Measurements from ENCODE around the gene SLC25A28.

Gene SLC25A28

DNA sequence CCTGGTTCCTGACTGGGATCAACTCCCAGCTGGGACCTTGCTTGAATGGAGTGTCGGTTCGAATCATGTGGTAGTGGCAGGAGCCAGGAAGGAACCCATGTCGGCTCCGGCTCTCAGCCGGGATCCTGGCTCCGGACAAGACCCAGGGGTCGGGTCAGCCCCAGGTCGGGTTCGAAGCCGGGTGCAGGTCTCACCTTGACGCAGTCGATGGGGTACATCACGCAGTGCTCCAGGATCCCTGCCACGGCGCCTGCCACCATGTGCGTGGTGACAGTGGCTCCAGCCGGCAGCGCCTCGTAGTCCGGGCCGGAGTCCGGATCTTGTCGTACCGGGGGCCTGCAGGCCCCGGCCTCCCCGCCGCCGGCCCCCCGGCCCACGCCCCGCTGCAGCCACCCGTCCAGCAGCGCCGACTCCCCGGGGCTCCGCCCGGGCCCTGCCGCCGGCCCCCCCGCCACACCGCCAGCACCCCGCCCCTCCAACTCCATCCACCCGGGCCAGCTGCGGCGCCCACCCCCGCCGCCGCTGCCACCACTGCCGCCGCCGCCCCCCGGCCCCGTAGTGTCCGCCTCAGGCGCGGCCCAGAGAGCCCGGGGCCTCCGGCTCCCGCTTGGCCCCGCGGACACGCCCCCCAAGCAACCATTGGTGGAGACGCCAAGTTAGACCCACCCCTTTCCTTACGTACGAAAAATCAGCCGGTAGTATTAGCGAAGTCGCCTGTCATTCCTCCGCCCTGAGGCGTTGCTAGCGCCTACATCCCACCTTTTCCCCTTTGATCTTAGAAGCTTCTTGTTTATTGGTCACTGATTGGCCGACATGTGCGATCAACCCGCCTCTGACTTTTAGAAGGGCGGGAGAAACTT lies at the start of gene SLC25A28:
SLC25A28 (minus strand) TSS at position 589 of the 860 bp plus-strand sequence; CDS start at position 485, 104 bp downstream.
- H3K4me1 Mint-ChIP-seq (ENCODE audit: low read depth) = peaks cover 54% of the 10 kb centered on the region
- H3K27me3 Mint-ChIP-seq = no peaks in the 10 kb centered on the region
- peak within 1 kb of the TSS; percentile 83 for H3K4me3 Mint-ChIP-seq
- peaks cover 48% of the 10 kb centered on the region for H3K36me3 Mint-ChIP-seq (ENCODE audit: low read depth)
- H3K9me3 Mint-ChIP-seq = no peaks in the 10 kb centered on the region
- DNase-seq = peak; percentile 90
- peak within 1 kb of the TSS; percentile 98 for H3K27ac Mint-ChIP-seq

GRCh38 chr10:99667108-99667751 lies 47.0 kb upstream of the SLC25A28 start:
- peaks cover 36% of the 10 kb centered on the region for H3K36me3 Mint-ChIP-seq (ENCODE audit: low read depth)
- DNase-seq = no peak
- H3K4me3 Mint-ChIP-seq = no peak overlapping the region
- H3K4me1 Mint-ChIP-seq (ENCODE audit: low read depth) = no peaks in the 10 kb centered on the region
- no peak overlapping the region for H3K27ac Mint-ChIP-seq
- no peaks in the 10 kb centered on the region for H3K9me3 Mint-ChIP-seq
- H3K27me3 Mint-ChIP-seq = no peaks in the 10 kb centered on the region

DNA sequence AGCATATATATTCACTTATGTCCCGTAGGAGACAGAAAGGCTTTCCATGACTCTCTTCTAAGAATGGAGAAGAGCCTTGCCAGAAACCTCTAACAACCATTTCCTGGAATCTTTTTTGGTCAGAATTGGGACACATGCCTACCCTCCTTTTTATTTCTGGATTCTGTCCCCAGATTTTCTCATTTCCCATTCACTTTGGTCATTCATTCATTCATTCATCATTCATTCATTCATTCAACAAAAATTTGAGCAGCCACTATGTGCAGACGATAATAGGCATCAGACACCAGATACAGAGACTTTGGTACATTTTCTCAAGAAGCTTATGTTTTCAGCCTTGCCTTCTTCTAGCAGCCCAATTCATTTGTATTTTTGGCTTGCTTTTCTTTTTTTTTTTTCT lies 45.1 kb upstream of the SLC25A28 start:
- H3K27me3 Mint-ChIP-seq = no peaks in the 10 kb centered on the region
- DNase-seq = no peak
- peaks cover 12% of the 10 kb centered on the region for H3K4me1 Mint-ChIP-seq (ENCODE audit: low read depth)
- peaks cover 41% of the 10 kb centered on the region for H3K36me3 Mint-ChIP-seq (ENCODE audit: low read depth)
- no peak overlapping the region for H3K4me3 Mint-ChIP-seq
- H3K27ac Mint-ChIP-seq = no peak overlapping the region
- no peaks in the 10 kb centered on the region for H3K9me3 Mint-ChIP-seq

DNA sequence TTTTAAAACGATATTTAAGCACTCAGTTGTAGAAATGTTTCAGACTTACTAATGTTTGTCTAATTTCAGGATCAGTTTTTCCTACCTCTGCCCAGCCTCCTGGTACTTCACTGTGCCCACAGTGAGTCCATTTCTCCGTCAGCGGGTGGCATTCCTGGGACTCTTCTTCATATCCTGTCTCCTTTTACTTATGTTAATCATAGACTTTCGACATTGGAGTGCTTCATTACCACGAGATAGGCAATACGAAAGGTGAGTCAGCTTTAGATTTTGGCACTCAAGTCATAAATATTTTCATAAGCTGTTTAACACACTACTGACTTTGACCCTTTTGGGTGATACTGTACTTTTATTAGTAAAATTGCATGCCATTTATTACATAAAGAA lies 41.1 kb upstream of the SLC25A28 start:
- no peak overlapping the region for H3K27ac Mint-ChIP-seq
- no peak overlapping the region for H3K4me3 Mint-ChIP-seq
- H3K36me3 Mint-ChIP-seq (ENCODE audit: low read depth) = peaks cover 33% of the 10 kb centered on the region
- no peaks in the 10 kb centered on the region for H3K9me3 Mint-ChIP-seq
- peaks cover 6% of the 10 kb centered on the region for H3K27me3 Mint-ChIP-seq
- no peak for DNase-seq
- peaks cover 29% of the 10 kb centered on the region for H3K4me1 Mint-ChIP-seq (ENCODE audit: low read depth)

GRCh38 chr10:99660662-99661376 lies 40.6 kb upstream of the SLC25A28 start:
- no peak for DNase-seq
- H3K4me3 Mint-ChIP-seq = no peak overlapping the region
- peaks cover 29% of the 10 kb centered on the region for H3K4me1 Mint-ChIP-seq (ENCODE audit: low read depth)
- no peaks in the 10 kb centered on the region for H3K9me3 Mint-ChIP-seq
- H3K36me3 Mint-ChIP-seq (ENCODE audit: low read depth) = peaks cover 30% of the 10 kb centered on the region
- H3K27me3 Mint-ChIP-seq = peaks cover 11% of the 10 kb centered on the region
- no peak overlapping the region for H3K27ac Mint-ChIP-seq

DNA sequence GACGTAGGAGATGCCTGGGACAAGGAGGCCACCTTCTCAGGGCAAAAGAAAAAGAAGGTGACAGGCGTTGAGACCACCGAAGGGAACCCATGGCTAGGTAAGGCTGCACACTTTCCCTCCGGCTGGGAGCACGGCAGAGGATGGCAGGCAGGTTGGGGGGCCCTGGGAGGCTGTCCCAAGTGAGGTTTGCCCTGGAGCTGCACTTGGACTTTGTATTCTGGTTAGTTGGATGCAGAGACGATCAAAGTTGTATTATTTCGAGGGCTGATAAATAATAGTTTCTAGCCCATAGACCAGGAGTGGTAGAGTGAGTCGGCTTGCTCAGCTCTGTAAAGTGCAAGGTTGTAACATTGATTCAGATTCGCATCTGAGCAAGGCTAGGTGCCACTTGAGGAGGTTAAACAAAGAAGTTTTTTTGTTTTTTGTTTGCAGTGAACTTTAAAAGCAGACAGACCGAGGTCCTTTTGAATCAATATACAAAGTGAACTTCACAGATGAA lies 39.7 kb upstream of the SLC25A28 start:
- Mint-ChIP-seq H3K27ac (peak overlapping the region; percentile 88), H3K36me3 (ENCODE audit: low read depth) (peaks cover 21% of the 10 kb centered on the region), H3K27me3 (peaks cover 15% of the 10 kb centered on the region), H3K9me3 (no peaks in the 10 kb centered on the region), H3K4me1 (ENCODE audit: low read depth) (peaks cover 29% of the 10 kb centered on the region), H3K4me3 (peak overlapping the region; percentile 82)
- no peak for DNase-seq

GRCh38 chr10:99659031-99659867 lies 39.0 kb upstream of the SLC25A28 start, which contains the start of gene ENTPD7:
TSS of gene ENTPD7 (plus strand) at chr10:99659509. CDS start at chr10:99659957, 448 bp downstream.
- H3K4me3 Mint-ChIP-seq = peak within 1 kb of the TSS; percentile 82
- H3K4me1 Mint-ChIP-seq (ENCODE audit: low read depth) = peaks cover 29% of the 10 kb centered on the region
- no peaks in the 10 kb centered on the region for H3K9me3 Mint-ChIP-seq
- peaks cover 17% of the 10 kb centered on the region for H3K27me3 Mint-ChIP-seq
- peak within 1 kb of the TSS; percentile 88 for H3K27ac Mint-ChIP-seq
- DNase-seq = peak; percentile 94
- H3K36me3 Mint-ChIP-seq (ENCODE audit: low read depth) = peaks cover 18% of the 10 kb centered on the region

- Mint-ChIP-seq H3K36me3 (ENCODE audit: low read depth) (peaks cover 15% of the 10 kb centered on the region), H3K4me1 (ENCODE audit: low read depth) (peaks cover 29% of the 10 kb centered on the region), H3K27me3 (peaks cover 18% of the 10 kb centered on the region), H3K9me3 (no peaks in the 10 kb centered on the region), H3K27ac (peak overlapping the region; percentile 88), H3K4me3 (peak overlapping the region; percentile 82)
- peak; percentile 72 for DNase-seq
Measured at GRCh38 chr10:99658622-99659030, 38.4 kb upstream of the SLC25A28 start.

GRCh38 chr10:99656199-99657064 lies 36.2 kb upstream of the SLC25A28 start:
- no peak overlapping the region for H3K4me3 Mint-ChIP-seq
- H3K27me3 Mint-ChIP-seq = peaks cover 24% of the 10 kb centered on the region
- H3K9me3 Mint-ChIP-seq = no peaks in the 10 kb centered on the region
- H3K4me1 Mint-ChIP-seq (ENCODE audit: low read depth) = peaks cover 24% of the 10 kb centered on the region
- no peak for DNase-seq
- no peak overlapping the region for H3K27ac Mint-ChIP-seq
- peaks cover 7% of the 10 kb centered on the region for H3K36me3 Mint-ChIP-seq (ENCODE audit: low read depth)

- Mint-ChIP-seq H3K36me3 (ENCODE audit: low read depth) (peaks cover 6% of the 10 kb centered on the region), H3K4me3 (no peak overlapping the region), H3K27me3 (peaks cover 39% of the 10 kb centered on the region), H3K4me1 (ENCODE audit: low read depth) (peaks cover 10% of the 10 kb centered on the region), H3K27ac (no peak overlapping the region), H3K9me3 (no peaks in the 10 kb centered on the region)
- no peak for DNase-seq
Measured at GRCh38 chr10:99654390-99655175, 34.3 kb upstream of the SLC25A28 start.

DNA sequence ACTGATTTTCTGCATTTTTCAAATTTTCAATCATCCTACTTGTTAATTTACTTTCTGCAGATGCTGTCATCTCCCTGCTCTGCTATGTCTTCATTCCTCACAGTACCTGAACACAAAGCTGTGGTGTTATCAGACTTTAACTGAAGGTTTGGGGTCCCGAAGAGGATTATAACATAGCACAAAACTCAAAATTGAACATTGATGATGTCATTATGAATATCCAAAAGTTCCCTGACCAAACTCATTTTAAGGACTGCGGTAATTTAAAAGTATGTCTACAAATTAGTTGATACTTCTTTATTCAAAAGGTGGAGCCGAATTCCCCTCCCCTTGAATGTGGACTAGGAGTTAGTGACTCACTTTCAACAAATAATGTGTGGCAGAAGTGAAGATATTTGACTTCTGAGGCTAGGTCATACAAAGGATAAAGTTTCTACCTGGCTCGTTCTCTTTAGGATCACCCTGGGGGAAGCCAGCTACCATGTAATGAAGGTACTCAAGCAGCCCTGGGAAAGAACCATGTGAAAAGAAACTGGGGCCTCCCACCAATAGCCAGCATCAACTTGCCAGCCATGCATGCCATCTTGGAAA lies 32.7 kb upstream of the SLC25A28 start:
- DNase-seq = no peak
- Mint-ChIP-seq H3K4me3 (no peak overlapping the region), H3K36me3 (ENCODE audit: low read depth) (no peaks in the 10 kb centered on the region), H3K9me3 (no peaks in the 10 kb centered on the region), H3K27ac (no peak overlapping the region), H3K4me1 (ENCODE audit: low read depth) (no peaks in the 10 kb centered on the region), H3K27me3 (peaks cover 53% of the 10 kb centered on the region)

GRCh38 chr10:99648717-99649116 lies 28.5 kb upstream of the SLC25A28 start:
- DNase-seq = no peak
- H3K4me3 Mint-ChIP-seq = no peak overlapping the region
- H3K27ac Mint-ChIP-seq = no peak overlapping the region
- peaks cover 2% of the 10 kb centered on the region for H3K9me3 Mint-ChIP-seq
- H3K36me3 Mint-ChIP-seq (ENCODE audit: low read depth) = no peaks in the 10 kb centered on the region
- H3K4me1 Mint-ChIP-seq (ENCODE audit: low read depth) = no peaks in the 10 kb centered on the region
- H3K27me3 Mint-ChIP-seq = peaks cover 64% of the 10 kb centered on the region
